PC-9 (cell line): ENCODE data around the gene SLC9A9.

Experiments
- EZH2 ChIP-seq: fragments of 200-600 bp; sonication (generic); IDR thresholded peaks from 2 replicates; pipeline ENCODE4 v1.8.0; 2017; ENCODE audit warnings: antibody characterized with exemption, low read depth
- TF ChIP-seq, protein P1 (sequence below): fragments of 200-600 bp; sonication (generic); conservative IDR thresholded peaks from 2 replicates; pipeline ENCODE4 v1.6.1; 2017; ENCODE audit warnings: mixed run types, antibody characterized with exemption, mild to moderate bottlenecking, moderate library complexity

DNA sequence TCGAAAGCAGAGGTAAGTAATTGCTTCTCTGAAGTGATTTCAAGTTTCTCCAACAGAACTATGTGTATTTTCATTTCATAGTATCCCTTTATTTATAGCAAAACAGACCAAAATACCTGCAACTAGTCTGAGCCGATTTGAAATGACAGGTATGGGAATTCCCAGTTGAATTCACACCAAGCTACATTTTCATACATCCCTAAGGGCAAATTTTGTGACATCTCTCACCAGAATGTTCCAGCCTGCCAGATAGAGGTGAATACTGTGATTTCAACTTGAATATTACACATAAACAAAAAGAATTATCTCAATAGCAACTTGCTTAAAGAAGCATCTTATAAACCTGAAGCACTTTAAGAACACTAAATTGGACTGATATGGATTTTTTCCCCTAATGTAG, 235.7 kb downstream of the SLC9A9 start:
- TF ChIP-seq, protein P1, sequence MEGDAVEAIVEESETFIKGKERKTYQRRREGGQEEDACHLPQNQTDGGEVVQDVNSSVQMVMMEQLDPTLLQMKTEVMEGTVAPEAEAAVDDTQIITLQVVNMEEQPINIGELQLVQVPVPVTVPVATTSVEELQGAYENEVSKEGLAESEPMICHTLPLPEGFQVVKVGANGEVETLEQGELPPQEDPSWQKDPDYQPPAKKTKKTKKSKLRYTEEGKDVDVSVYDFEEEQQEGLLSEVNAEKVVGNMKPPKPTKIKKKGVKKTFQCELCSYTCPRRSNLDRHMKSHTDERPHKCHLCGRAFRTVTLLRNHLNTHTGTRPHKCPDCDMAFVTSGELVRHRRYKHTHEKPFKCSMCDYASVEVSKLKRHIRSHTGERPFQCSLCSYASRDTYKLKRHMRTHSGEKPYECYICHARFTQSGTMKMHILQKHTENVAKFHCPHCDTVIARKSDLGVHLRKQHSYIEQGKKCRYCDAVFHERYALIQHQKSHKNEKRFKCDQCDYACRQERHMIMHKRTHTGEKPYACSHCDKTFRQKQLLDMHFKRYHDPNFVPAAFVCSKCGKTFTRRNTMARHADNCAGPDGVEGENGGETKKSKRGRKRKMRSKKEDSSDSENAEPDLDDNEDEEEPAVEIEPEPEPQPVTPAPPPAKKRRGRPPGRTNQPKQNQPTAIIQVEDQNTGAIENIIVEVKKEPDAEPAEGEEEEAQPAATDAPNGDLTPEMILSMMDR = no peak
- no peak for TF ChIP-seq EZH2
